ENCODE data around the gene TBC1D10B. TPM values are rescaled to one million over a fixed set of nuclear protein-coding genes. Genes with fewer than 3 reads are reported as not detected.

The TBC1D10B gene
- total RNA-seq, 2 experiments from 2014 or later, result 39.7 to 41.3 TPM

- intact Hi-C loops (cut with micrococcal nuclease), result no loop called here
- H3K27me3 Mint-ChIP-seq, result no peaks in the 10 kb centered on the region
- H3K36me3 Mint-ChIP-seq (ENCODE audit: low read depth), result peaks cover 51% of the 10 kb centered on the region
- H3K9me3 Mint-ChIP-seq, result no peaks in the 10 kb centered on the region
- H3K27ac Mint-ChIP-seq, result peak overlapping the region; percentile 86
- POLR2A ChIA-PET, result interaction anchor here (0.7 to 8.0 kb wide), 4 partner anchors 8 to 236 kb away, joined by 3 to 73 read pairs (median 4); partner anchors contain the start of genes CD2BP2 and MYL11
- CTCF ChIA-PET, result interaction anchor here (1.6 to 1.7 kb wide), 2 partner anchors 13 to 43 kb away, joined by 5 read pairs; no protein-coding TSS in a partner anchor
- no peak for TF ChIP-seq CTCF (IDR thresholded peaks at IDR 0.05)
- H3K4me3 Mint-ChIP-seq, result no peak overlapping the region
- ATAC-seq (no peak), DNase-seq (no peak)
- peaks cover 27% of the 10 kb centered on the region for H3K4me1 Mint-ChIP-seq (ENCODE audit: low read depth)
Observed at GRCh38 chr16:30366511-30366910, 3.8 kb downstream of the TBC1D10B start.

- ATAC-seq (no peak), DNase-seq (no peak)
- Mint-ChIP-seq H3K9me3 (no peaks in the 10 kb centered on the region), H3K27ac (no peak overlapping the region), H3K36me3 (ENCODE audit: low read depth) (peaks cover 57% of the 10 kb centered on the region), H3K4me1 (ENCODE audit: low read depth) (peaks cover 22% of the 10 kb centered on the region), H3K27me3 (no peaks in the 10 kb centered on the region), H3K4me3 (no peak overlapping the region)
- no peak for TF ChIP-seq CTCF (IDR thresholded peaks at IDR 0.05)
- intact Hi-C loops (cut with micrococcal nuclease), result no loop called here
- ChIA-PET POLR2A (interaction anchor here (0.8 to 1.3 kb wide), 3 partner anchors 9 to 12 kb away, joined by 4 to 5 read pairs (median 5); partner anchors contain the start of gene CD2BP2), CTCF (interaction anchor here (1.0 to 1.6 kb wide), 3 partner anchors 8 to 264 kb away, joined by 3 to 5 read pairs (median 3); no protein-coding TSS in a partner anchor)
Observed at GRCh38 chr16:30365200-30365599, 5.1 kb downstream of the TBC1D10B start.

- intact Hi-C loops (cut with micrococcal nuclease), result no loop called here
- H3K36me3 Mint-ChIP-seq (ENCODE audit: low read depth), result peaks cover 34% of the 10 kb centered on the region
- H3K4me3 Mint-ChIP-seq, result no peak overlapping the region
- CTCF ChIA-PET, result no interaction called here
- peaks cover 12% of the 10 kb centered on the region for H3K4me1 Mint-ChIP-seq (ENCODE audit: low read depth)
- no peak for TF ChIP-seq CTCF (IDR thresholded peaks at IDR 0.05)
- H3K27me3 Mint-ChIP-seq, result no peaks in the 10 kb centered on the region
- H3K27ac Mint-ChIP-seq, result peak overlapping the region; percentile 7
- DNase-seq (no peak), ATAC-seq (no peak)
- H3K9me3 Mint-ChIP-seq, result no peaks in the 10 kb centered on the region
- POLR2A ChIA-PET, result interaction anchor here (0.9 to 9.7 kb wide), 3 partner anchors 9 to 25 kb away, joined by 3 to 73 read pairs (median 4); partner anchors contain the start of gene TBC1D10B
Observed at GRCh38 chr16:30361180-30361579, 9.1 kb downstream of the TBC1D10B start.

GRCh38 chr16:30359871-30360170 lies 10.5 kb downstream of the TBC1D10B start:
- no peaks in the 10 kb centered on the region for H3K9me3 Mint-ChIP-seq
- peaks cover 19% of the 10 kb centered on the region for H3K4me1 Mint-ChIP-seq (ENCODE audit: low read depth)
- POLR2A ChIA-PET, result interaction anchor here (1.0 to 9.7 kb wide), 4 partner anchors 11 to 38 kb away, joined by 3 to 73 read pairs (median 3); partner anchors contain the start of gene TBC1D10B
- peaks cover 24% of the 10 kb centered on the region for H3K36me3 Mint-ChIP-seq (ENCODE audit: low read depth)
- DNase-seq, result no peak
- no peak overlapping the region for H3K4me3 Mint-ChIP-seq
- TF ChIP-seq CTCF (IDR thresholded peaks at IDR 0.05), result no peak
- intact Hi-C loops (cut with micrococcal nuclease), result no loop called here
- CTCF ChIA-PET, result interaction anchor here (1.2 to 2.1 kb wide), 2 partner anchors 9 to 50 kb away, joined by 3 to 6 read pairs; no protein-coding TSS in a partner anchor
- H3K27me3 Mint-ChIP-seq, result no peaks in the 10 kb centered on the region
- no peak overlapping the region for H3K27ac Mint-ChIP-seq
- ATAC-seq, result no peak

Data from activated CD8-positive, alpha-beta T cell treated with anti-CD3 and anti-CD28 coated beads for 36 hours (primary cell).